ENCODE results near the gene CAMK1D. TPM values are rescaled to one million over a fixed set of nuclear protein-coding genes. Genes with fewer than 3 reads are reported as not detected.

CAMK1D gene
- total and polyA plus RNA-seq, 2 experiments from 2014 or later = 4.6 to 7.2 TPM

DNA sequence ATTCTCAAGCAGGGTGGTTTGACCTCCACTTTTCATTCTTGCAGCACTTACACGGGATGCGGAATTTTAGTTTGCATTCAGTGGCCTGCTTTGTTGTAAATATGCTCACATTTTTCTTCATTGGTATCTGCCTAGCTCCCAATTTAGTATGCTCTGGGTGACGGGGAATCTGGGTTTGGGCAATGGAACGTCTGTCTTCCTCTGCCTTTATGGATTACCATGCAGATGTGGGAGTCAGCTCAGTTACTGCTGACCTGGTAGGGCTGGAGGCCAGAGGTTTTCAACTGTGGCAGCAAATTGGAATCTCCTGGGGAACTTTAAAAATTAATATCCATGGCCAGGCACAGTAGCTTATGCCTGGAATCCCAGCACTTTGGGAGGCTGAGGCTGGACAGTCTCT lies 161.6 kb downstream of the CAMK1D start:
- Histone ChIP-seq H3K36me3 (ENCODE audit: insufficient read depth) (no peaks in the 10 kb centered on the region), H3K79me2 (replicated peaks; ENCODE audit: insufficient read depth) (no peaks in the 10 kb centered on the region; the same call in 1 of the 2 replicates), H2AFZ (no peak overlapping the region), H3K4me3 (no peak overlapping the region), H3K9me2 (ENCODE audit: insufficient read depth) (no peaks in the 10 kb centered on the region), H3K4me2 (no peak overlapping the region), H3F3A (replicated peaks; ENCODE audit: low read depth) (no peaks in the 10 kb centered on the region), H3K27ac (ENCODE audit: low read depth) (peak overlapping the region; percentile 72), H3K4me1 (ENCODE audit: insufficient read depth) (peaks cover 9% of the 10 kb centered on the region; the same call in 1 of the 2 replicates), H3K27me3 (ENCODE audit: insufficient read depth) (no peaks in the 10 kb centered on the region), H4K20me1 (replicated peaks; ENCODE audit: insufficient read depth) (0 out of 2 replicates have a peak, but pooled peaks cover 5% of the 10 kb centered on the region)
- Mint-ChIP-seq H3K4me3 (no peak overlapping the region), H3K27me3 (ENCODE audit: insufficient read depth, low read depth, poor library complexity) (peaks cover 4% of the 10 kb centered on the region), H3K4me1 (peaks cover 15% of the 10 kb centered on the region), H3K9me3 (no peaks in the 10 kb centered on the region; the same call in 2 of the 3 replicates), H3K27ac (peak overlapping the region; percentile 78; the same call in 1 of the 2 replicates), H3K36me3 (ENCODE audit: low read depth) (peaks cover 4% of the 10 kb centered on the region; the same call in 1 of the 3 replicates)
- TF ChIP-seq POLR2AphosphoS5 (IDR thresholded peaks at IDR 0.05; ENCODE audit: low read depth) (no peak), ZNF331 (CRISPR knock-in tag; IDR thresholded peaks at IDR 0.05; ENCODE audit: low read depth) (no peak), NANOG (IDR thresholded peaks at IDR 0.05; ENCODE audit: borderline replicate concordance) (no peak), STAT1 (IDR thresholded peaks at IDR 0.05; ENCODE audit: unreplicated experiment) (no peak), CREB1 (CRISPR knock-in tag; IDR thresholded peaks at IDR 0.05; ENCODE audit: low read depth) (no peak), EZH2phosphoT487 (IDR thresholded peaks at IDR 0.05; ENCODE audit: unreplicated experiment) (no peak), EZH2 (IDR thresholded peaks at IDR 0.05; ENCODE audit: low read depth, unreplicated experiment) (no peak)
- TF ChIP-seq, protein P1, sequence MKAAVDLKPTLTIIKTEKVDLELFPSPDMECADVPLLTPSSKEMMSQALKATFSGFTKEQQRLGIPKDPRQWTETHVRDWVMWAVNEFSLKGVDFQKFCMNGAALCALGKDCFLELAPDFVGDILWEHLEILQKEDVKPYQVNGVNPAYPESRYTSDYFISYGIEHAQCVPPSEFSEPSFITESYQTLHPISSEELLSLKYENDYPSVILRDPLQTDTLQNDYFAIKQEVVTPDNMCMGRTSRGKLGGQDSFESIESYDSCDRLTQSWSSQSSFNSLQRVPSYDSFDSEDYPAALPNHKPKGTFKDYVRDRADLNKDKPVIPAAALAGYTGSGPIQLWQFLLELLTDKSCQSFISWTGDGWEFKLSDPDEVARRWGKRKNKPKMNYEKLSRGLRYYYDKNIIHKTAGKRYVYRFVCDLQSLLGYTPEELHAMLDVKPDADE (IDR thresholded peaks at IDR 0.05) = no peak
- TF ChIP-seq, protein P2, sequence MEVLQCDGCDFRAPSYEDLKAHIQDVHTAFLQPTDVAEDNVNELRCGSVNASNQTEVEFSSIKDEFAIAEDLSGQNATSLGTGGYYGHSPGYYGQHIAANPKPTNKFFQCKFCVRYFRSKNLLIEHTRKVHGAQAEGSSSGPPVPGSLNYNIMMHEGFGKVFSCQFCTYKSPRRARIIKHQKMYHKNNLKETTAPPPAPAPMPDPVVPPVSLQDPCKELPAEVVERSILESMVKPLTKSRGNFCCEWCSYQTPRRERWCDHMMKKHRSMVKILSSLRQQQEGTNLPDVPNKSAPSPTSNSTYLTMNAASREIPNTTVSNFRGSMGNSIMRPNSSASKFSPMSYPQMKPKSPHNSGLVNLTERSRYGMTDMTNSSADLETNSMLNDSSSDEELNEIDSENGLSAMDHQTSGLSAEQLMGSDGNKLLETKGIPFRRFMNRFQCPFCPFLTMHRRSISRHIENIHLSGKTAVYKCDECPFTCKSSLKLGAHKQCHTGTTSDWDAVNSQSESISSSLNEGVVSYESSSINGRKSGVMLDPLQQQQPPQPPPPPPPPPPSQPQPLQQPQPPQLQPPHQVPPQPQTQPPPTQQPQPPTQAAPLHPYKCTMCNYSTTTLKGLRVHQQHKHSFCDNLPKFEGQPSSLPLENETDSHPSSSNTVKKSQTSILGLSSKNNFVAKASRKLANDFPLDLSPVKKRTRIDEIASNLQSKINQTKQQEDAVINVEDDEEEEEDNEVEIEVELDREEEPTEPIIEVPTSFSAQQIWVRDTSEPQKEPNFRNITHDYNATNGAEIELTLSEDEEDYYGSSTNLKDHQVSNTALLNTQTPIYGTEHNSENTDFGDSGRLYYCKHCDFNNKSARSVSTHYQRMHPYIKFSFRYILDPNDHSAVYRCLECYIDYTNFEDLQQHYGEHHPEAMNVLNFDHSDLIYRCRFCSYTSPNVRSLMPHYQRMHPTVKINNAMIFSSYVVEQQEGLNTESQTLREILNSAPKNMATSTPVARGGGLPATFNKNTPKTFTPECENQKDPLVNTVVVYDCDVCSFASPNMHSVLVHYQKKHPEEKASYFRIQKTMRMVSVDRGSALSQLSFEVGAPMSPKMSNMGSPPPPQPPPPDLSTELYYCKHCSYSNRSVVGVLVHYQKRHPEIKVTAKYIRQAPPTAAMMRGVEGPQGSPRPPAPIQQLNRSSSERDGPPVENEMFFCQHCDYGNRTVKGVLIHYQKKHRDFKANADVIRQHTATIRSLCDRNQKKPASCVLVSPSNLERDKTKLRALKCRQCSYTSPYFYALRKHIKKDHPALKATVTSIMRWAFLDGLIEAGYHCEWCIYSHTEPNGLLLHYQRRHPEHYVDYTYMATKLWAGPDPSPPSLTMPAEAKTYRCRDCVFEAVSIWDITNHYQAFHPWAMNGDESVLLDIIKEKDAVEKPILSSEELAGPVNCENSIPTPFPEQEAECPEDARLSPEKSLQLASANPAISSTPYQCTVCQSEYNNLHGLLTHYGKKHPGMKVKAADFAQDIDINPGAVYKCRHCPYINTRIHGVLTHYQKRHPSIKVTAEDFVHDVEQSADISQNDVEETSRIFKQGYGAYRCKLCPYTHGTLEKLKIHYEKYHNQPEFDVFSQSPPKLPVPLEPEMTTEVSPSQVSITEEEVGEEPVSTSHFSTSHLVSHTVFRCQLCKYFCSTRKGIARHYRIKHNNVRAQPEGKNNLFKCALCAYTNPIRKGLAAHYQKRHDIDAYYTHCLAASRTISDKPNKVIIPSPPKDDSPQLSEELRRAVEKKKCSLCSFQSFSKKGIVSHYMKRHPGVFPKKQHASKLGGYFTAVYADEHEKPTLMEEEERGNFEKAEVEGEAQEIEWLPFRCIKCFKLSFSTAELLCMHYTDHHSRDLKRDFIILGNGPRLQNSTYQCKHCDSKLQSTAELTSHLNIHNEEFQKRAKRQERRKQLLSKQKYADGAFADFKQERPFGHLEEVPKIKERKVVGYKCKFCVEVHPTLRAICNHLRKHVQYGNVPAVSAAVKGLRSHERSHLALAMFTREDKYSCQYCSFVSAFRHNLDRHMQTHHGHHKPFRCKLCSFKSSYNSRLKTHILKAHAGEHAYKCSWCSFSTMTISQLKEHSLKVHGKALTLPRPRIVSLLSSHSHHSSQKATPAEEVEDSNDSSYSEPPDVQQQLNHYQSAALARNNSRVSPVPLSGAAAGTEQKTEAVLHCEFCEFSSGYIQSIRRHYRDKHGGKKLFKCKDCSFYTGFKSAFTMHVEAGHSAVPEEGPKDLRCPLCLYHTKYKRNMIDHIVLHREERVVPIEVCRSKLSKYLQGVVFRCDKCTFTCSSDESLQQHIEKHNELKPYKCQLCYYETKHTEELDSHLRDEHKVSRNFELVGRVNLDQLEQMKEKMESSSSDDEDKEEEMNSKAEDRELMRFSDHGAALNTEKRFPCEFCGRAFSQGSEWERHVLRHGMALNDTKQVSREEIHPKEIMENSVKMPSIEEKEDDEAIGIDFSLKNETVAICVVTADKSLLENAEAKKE (CRISPR knock-in tag; IDR thresholded peaks at IDR 0.05) = no peak
- TF ChIP-seq, protein P3, sequence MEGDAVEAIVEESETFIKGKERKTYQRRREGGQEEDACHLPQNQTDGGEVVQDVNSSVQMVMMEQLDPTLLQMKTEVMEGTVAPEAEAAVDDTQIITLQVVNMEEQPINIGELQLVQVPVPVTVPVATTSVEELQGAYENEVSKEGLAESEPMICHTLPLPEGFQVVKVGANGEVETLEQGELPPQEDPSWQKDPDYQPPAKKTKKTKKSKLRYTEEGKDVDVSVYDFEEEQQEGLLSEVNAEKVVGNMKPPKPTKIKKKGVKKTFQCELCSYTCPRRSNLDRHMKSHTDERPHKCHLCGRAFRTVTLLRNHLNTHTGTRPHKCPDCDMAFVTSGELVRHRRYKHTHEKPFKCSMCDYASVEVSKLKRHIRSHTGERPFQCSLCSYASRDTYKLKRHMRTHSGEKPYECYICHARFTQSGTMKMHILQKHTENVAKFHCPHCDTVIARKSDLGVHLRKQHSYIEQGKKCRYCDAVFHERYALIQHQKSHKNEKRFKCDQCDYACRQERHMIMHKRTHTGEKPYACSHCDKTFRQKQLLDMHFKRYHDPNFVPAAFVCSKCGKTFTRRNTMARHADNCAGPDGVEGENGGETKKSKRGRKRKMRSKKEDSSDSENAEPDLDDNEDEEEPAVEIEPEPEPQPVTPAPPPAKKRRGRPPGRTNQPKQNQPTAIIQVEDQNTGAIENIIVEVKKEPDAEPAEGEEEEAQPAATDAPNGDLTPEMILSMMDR (conservative IDR thresholded peaks at IDR 0.05; ENCODE audit: low read depth in 2 of 2) = no peak
- no peak for DNase-seq (ENCODE audit: low spot score)
- ATAC-seq = no peak
